IMR-90 (cell line): Measurements from ENCODE around the gene SELENOM. TPM values are rescaled to one million over a fixed set of nuclear protein-coding genes. Genes with fewer than 3 reads are reported as not detected.

ENCODE experiments used
- ATAC-seq: fragments of 200-7000 bp; cut with Tn5 transposase; 2 replicates; pipeline ENCODE4 v1.9.1; 2020; ENCODE audit warnings: low read depth, mild to moderate bottlenecking, moderate library complexity
- BruUV-seq: library from RNA; stranded (reverse); fragments of 400-500 nt; replicated peaks from 2 replicates; lab custom pipeline; 2021; lab: Mats Ljungman, UMichigan
- CTCF ChIA-PET: fragments of 300-600 bp; formaldehyde crosslinking; extraction: SDS; loops from one replicate; lab custom pipeline; 2021; ENCODE audit warnings: antibody characterized with exemption; lab: Yijun Ruan, JAX
- POLR2A ChIA-PET: fragments of 300-600 bp; sonication (Branson Sonifier 250); formaldehyde crosslinking; loops from one replicate; lab custom pipeline; 2022; ENCODE audit warnings: antibody characterized with exemption; ENCODE audit not compliant: unreplicated experiment; lab: Charles Lee
- DNase-seq: peaks from one replicate; pipeline ENCODE4 v3.0.0; 2013
- H2AFZ ChIP-seq: replicated peaks from 2 replicates; pipeline ENCODE3; 2013; ENCODE audit warnings: low read length, mild to moderate bottlenecking; ENCODE audit not compliant: poor library complexity
- H2AK5ac ChIP-seq: 2 replicates; pipeline ENCODE4 v1.6.1; 2013; ENCODE audit warnings: low read depth, low read length, inconsistent platforms
- H2AK9ac ChIP-seq: replicated peaks from 2 replicates; pipeline ENCODE3; 2013; ENCODE audit warnings: mild to moderate bottlenecking, low read depth, low read length, moderate library complexity; ENCODE audit not compliant: poor library complexity
- H2BK120ac ChIP-seq: 2 replicates; pipeline ENCODE4 v1.6.1; 2013; ENCODE audit warnings: low read depth, low read length, inconsistent platforms
- H2BK15ac ChIP-seq: 3 replicates; pipeline ENCODE4 v1.6.1; 2013; ENCODE audit warnings: low read depth, low read length, inconsistent platforms
- H2BK20ac ChIP-seq: 2 replicates; pipeline ENCODE4 v1.6.1; 2013; ENCODE audit warnings: low read depth, mild to moderate bottlenecking, inconsistent platforms, low read length, moderate library complexity
- H2BK5ac ChIP-seq: 2 replicates; pipeline ENCODE4 v1.6.1; 2013; ENCODE audit warnings: mild to moderate bottlenecking, low read depth, low read length, inconsistent platforms; ENCODE audit not compliant: poor library complexity, severe bottlenecking
- H3K14ac ChIP-seq: replicated peaks from 2 replicates; pipeline ENCODE4 v1.6.1; 2013; ENCODE audit warnings: low read depth, low read length, inconsistent platforms
- H3K18ac ChIP-seq: 2 replicates; pipeline ENCODE4 v1.6.1; 2013; ENCODE audit warnings: low read depth, low read length, control low read depth
- H3K23ac ChIP-seq: 2 replicates; pipeline ENCODE4 v1.6.1; 2013; ENCODE audit warnings: low read depth, low read length, inconsistent platforms
- H3K27ac ChIP-seq: 2 replicates; pipeline ENCODE4 v1.5.1; 2013; ENCODE audit warnings: mild to moderate bottlenecking, control low read depth, low read length; ENCODE audit not compliant: insufficient read depth
- H3K27me3 ChIP-seq: 2 replicates; pipeline ENCODE4 v1.6.1; 2013; ENCODE audit warnings: low read length; ENCODE audit not compliant: control insufficient read depth, insufficient read depth
- H3K36me3 ChIP-seq: 2 replicates; pipeline ENCODE4 v1.6.1; 2013; ENCODE audit warnings: low read length, mixed read lengths; ENCODE audit not compliant: control insufficient read depth, insufficient read depth
- H3K4ac ChIP-seq: 2 replicates; pipeline ENCODE4 v1.6.1; 2013; ENCODE audit warnings: low read depth, low read length, inconsistent platforms
- H3K4me1 ChIP-seq: 2 replicates; pipeline ENCODE4 v1.6.1; 2013; ENCODE audit warnings: low read length, mixed read lengths; ENCODE audit not compliant: control insufficient read depth, insufficient read depth
- H3K4me2 ChIP-seq: 2 replicates; pipeline ENCODE4 v1.6.1; 2013; ENCODE audit warnings: low read depth, mild to moderate bottlenecking, control low read depth, low read length, moderate library complexity
- H3K4me3 ChIP-seq: 2 replicates; pipeline ENCODE4 v1.5.1; 2013; ENCODE audit warnings: low read depth, mild to moderate bottlenecking, control low read depth, low read length, moderate library complexity; ENCODE audit not compliant: insufficient read depth
- H3K56ac ChIP-seq: 2 replicates; pipeline ENCODE4 v1.6.1; 2013; ENCODE audit warnings: low read length, inconsistent platforms; ENCODE audit not compliant: insufficient read depth; ENCODE audit errors: extremely low read depth
- H3K79me1 ChIP-seq, 2 experiments: 2 replicates each; pipeline ENCODE4 v1.6.1; 2013; ENCODE audit warnings: low read length in 2 of 2, inconsistent platforms in 1 of 2, low read depth in 1 of 2
- H3K9ac ChIP-seq: 2 replicates; pipeline ENCODE4 v1.6.1; 2013; ENCODE audit warnings: low read depth, low read length, control low read depth
- H3K9me1 ChIP-seq: 2 replicates; pipeline ENCODE4 v1.6.1; 2013; ENCODE audit warnings: low read length, inconsistent platforms; ENCODE audit not compliant: insufficient read depth
- H3K9me3 ChIP-seq: 2 replicates; pipeline ENCODE4 v1.6.1; 2013; ENCODE audit warnings: low read length; ENCODE audit not compliant: control insufficient read depth, insufficient read depth
- H4K20me1 ChIP-seq: 2 replicates; pipeline ENCODE4 v1.6.1; 2013; ENCODE audit warnings: low read length, inconsistent platforms; ENCODE audit not compliant: insufficient read depth
- H4K5ac ChIP-seq: 2 replicates; pipeline ENCODE4 v1.6.1; 2013; ENCODE audit warnings: mild to moderate bottlenecking, low read depth, low read length, control low read depth
- H4K8ac ChIP-seq, 2 experiments: 2 replicates each; pipeline ENCODE4 v1.6.1; 2013; ENCODE audit warnings: low read depth in 2 of 2, low read length in 2 of 2, control low read depth in 1 of 2, inconsistent platforms in 1 of 2
- H4K91ac ChIP-seq: 2 replicates; pipeline ENCODE4 v1.6.1; 2013; ENCODE audit warnings: low read depth, low read length, inconsistent platforms; ENCODE audit not compliant: insufficient read depth
- BHLHE40 ChIP-seq: fragments of 150-350 bp; IDR thresholded peaks from 2 replicates; pipeline ENCODE4 v1.6.1; 2016; ENCODE audit warnings: mild to moderate bottlenecking, low read depth, low read length
- CHD1 ChIP-seq: IDR thresholded peaks from 2 replicates; pipeline ENCODE4 v1.6.1; 2012; ENCODE audit warnings: low read depth, low read length, improper control_type of control experiment
- CTCF ChIP-seq: conservative IDR thresholded peaks from 2 replicates; pipeline ENCODE4 v1.5.1; 2012; ENCODE audit warnings: mild to moderate bottlenecking, low read depth, low read length, improper control_type of control experiment
- MAFK ChIP-seq: IDR thresholded peaks from 2 replicates; pipeline ENCODE4 v1.6.1; 2012; ENCODE audit warnings: low read depth, low read length, improper control_type of control experiment
- MAZ ChIP-seq: IDR thresholded peaks from 2 replicates; pipeline ENCODE4 v1.6.1; 2012; ENCODE audit warnings: low read depth, mild to moderate bottlenecking, low read length, improper control_type of control experiment, moderate library complexity, borderline replicate concordance
- MXI1 ChIP-seq: IDR thresholded peaks from 2 replicates; pipeline ENCODE4 v1.6.1; 2012; ENCODE audit warnings: low read depth, mild to moderate bottlenecking, low read length, moderate library complexity, borderline replicate concordance
- NFE2L2 ChIP-seq: fragments of 150-350 bp; IDR thresholded peaks from 2 replicates; pipeline ENCODE4 v1.6.1; 2016; ENCODE audit warnings: low read depth, mild to moderate bottlenecking, low read length
- POLR2A ChIP-seq: IDR thresholded peaks from 2 replicates; pipeline ENCODE4 v1.6.1; 2012; ENCODE audit warnings: mild to moderate bottlenecking, low read depth, low read length
- RAD21 ChIP-seq: IDR thresholded peaks from 2 replicates; pipeline ENCODE4 v1.6.1; 2012; ENCODE audit warnings: low read length, improper control_type of control experiment
- RCOR1 ChIP-seq: IDR thresholded peaks from 2 replicates; pipeline ENCODE4 v1.6.1; 2012; ENCODE audit warnings: mild to moderate bottlenecking, low read length, improper control_type of control experiment; ENCODE audit not compliant: insufficient replicate concordance
- RFX5 ChIP-seq: IDR thresholded peaks from 2 replicates; pipeline ENCODE4 v1.8.0; 2012; ENCODE audit warnings: low read depth, mild to moderate bottlenecking, low read length, moderate library complexity
- SMC3 ChIP-seq: fragments of 150-350 bp; IDR thresholded peaks from 2 replicates; pipeline ENCODE4 v1.6.1; 2016; ENCODE audit warnings: low read depth, mild to moderate bottlenecking, antibody characterized with exemption, low read length, moderate library complexity
- WGBS, 2 experiments: methylation state at CpG; one replicate each; pipeline versions ENCODE4 v1.1.5 to v1.1.7; 2013; ENCODE audit warnings: missing lambda C conversion rate in 2 of 2; ENCODE audit not compliant: insufficient read length in 1 of 2; ENCODE audit errors: extremely low coverage in 2 of 2; 5-methylcytosine and 5-hydroxymethylcytosine counted together
- dilution Hi-C: fragments of 300-500 bp; cut with HindIII; formaldehyde crosslinking; loops from one replicate; pipeline ENCODE4 v1.14.3; 2018; ENCODE audit warnings: low sequenced_read_pairs; ENCODE audit not compliant: unreplicated experiment
- in situ Hi-C: fragments of 300-500 bp; cut with MboI; formaldehyde crosslinking; loops from 3 replicates; pipeline ENCODE4 v1.14.3; 2019; ENCODE audit warnings: low sequenced_read_pairs, inconsistent platforms, mixed read lengths
- intact Hi-C: fragments of 100-400 bp; cut with micrococcal nuclease; formaldehyde crosslinking; loops from 2 replicates; pipeline ENCODE4 v1.10.0; 2022
- polyA plus RNA-seq, 3 experiments: library from polyadenylated mRNA; depleted of rRNA; stranded (reverse); fragments of >200 nt; gene quantifications; 2 replicates each; pipeline ENCODE4 v1.2.3, GENCODE V29; 2012; ENCODE audit warnings: low replicate concordance in 1 of 3
- total RNA-seq: library from RNA; depleted of rRNA; stranded (reverse); fragments of >200 nt; gene quantifications from 2 replicates; pipeline ENCODE4 v1.2.3, GENCODE V29; 2012
- TF ChIP-seq, protein P1 (sequence below): fragments of 150-350 bp; IDR thresholded peaks from 2 replicates; pipeline ENCODE4 v1.6.1; 2016; ENCODE audit warnings: low read depth, mild to moderate bottlenecking, low read length, moderate library complexity, borderline replicate concordance

The SELENOM gene
- total and polyA plus RNA-seq, 2 of the 4 experiments (the other 2 are of a cell fraction), result 46.2 to 270 TPM

DNA sequence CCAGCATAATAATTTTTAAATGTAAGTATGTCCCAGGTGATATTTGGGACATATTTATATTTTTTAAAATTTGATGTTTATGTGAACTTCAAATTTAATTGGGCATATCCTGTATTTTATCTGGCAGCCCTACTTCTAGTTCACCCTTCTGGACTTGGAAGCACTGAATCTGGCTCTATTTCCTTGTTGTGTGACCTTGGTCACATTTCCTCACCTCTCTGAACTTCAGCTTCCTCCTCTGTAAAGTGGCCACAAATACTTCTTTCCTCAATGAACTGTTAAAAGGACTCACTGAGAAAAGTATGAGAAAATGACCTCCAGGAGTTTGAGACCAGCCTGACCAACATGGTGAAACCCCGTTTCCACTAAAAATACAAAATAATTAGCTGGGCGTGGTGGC, 44.5 kb upstream of the SELENOM start:
- Histone ChIP-seq H4K20me1 (no peaks in the 10 kb centered on the region), H3K14ac (no peak overlapping the region), H2AK9ac (no peak overlapping the region), H2BK120ac (0 out of 2 replicates have a peak overlapping the region, but pooled peaks have one; percentile 0), H4K8ac (no peak overlapping the region), H3K27me3 (no peaks in the 10 kb centered on the region), H3K4me2 (no peak overlapping the region), H3K4me3 (no peak overlapping the region), H3K56ac (no peak overlapping the region), H2AK5ac (no peak overlapping the region), H3K36me3 (no peaks in the 10 kb centered on the region), H3K4me1 (peaks cover 18% of the 10 kb centered on the region), H3K79me1 (0 out of 4 replicates have a peak, but pooled peaks cover 0 to 10% of the 10 kb centered on the region in 2 experiments), H3K9me1 (peaks cover 15% of the 10 kb centered on the region), H3K27ac (no peak overlapping the region), H4K5ac (no peak overlapping the region), H2BK15ac (no peak overlapping the region), H2BK20ac (no peak overlapping the region), H4K91ac (no peak overlapping the region), H3K23ac (no peak overlapping the region), H3K4ac (no peak overlapping the region), H2AFZ (no peak overlapping the region), H3K18ac (no peak overlapping the region), H3K9ac (no peak overlapping the region), H2BK5ac (no peak overlapping the region), H3K9me3 (no peaks in the 10 kb centered on the region)
- in situ Hi-C loops, result no loop called here
- dilution Hi-C loops, result no loop called here
- ChIA-PET POLR2A (no interaction called here), CTCF (no interaction called here)
- no peak for DNase-seq
- TF ChIP-seq POLR2A (no peak), MXI1 (no peak), CTCF (no peak), BHLHE40 (no peak), RCOR1 (no peak), MAZ (no peak), RAD21 (no peak), SMC3 (no peak), NFE2L2 (no peak), RFX5 (no peak), CHD1 (no peak), MAFK (no peak)
- TF ChIP-seq, protein P1, sequence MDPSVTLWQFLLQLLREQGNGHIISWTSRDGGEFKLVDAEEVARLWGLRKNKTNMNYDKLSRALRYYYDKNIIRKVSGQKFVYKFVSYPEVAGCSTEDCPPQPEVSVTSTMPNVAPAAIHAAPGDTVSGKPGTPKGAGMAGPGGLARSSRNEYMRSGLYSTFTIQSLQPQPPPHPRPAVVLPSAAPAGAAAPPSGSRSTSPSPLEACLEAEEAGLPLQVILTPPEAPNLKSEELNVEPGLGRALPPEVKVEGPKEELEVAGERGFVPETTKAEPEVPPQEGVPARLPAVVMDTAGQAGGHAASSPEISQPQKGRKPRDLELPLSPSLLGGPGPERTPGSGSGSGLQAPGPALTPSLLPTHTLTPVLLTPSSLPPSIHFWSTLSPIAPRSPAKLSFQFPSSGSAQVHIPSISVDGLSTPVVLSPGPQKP, result no peak
- no CpG with 5 or more reads among the region's 2 CpGs for WGBS, 2 experiments
- no TSS peak for BruUV-seq
- no peak for ATAC-seq
- intact Hi-C loops, result no loop called here
